HEK293T (cell line): ENCODE results near the gene ISX.

ENCODE experiments used
- CTCF ChIA-PET: fragments of 350-600 bp; formaldehyde crosslinking; extraction: SDS; loops from one replicate; lab custom pipeline; 2021; ENCODE audit warnings: antibody characterized with exemption, inconsistent platforms; lab: Yijun Ruan, JAX
- POLR2A ChIA-PET: fragments of 350-600 bp; formaldehyde crosslinking; extraction: SDS; loops from one replicate; lab custom pipeline; 2020; ENCODE audit warnings: antibody characterized with exemption, inconsistent platforms; lab: Yijun Ruan, JAX
- DNase-seq: peaks from one replicate; pipeline ENCODE4 v3.0.0; 2012; ENCODE audit warnings: mixed read lengths; ENCODE audit errors: extremely low spot score
- ARNT ChIP-seq: fragments of 450-650 bp; IDR thresholded peaks from 2 replicates; pipeline ENCODE4 v1.6.1; 2017; ENCODE audit warnings: mild to moderate bottlenecking
- BHLHE40 ChIP-seq: fragments of 450-650 bp; IDR thresholded peaks from 2 replicates; pipeline ENCODE4 v1.6.1; 2016; ENCODE audit warnings: mild to moderate bottlenecking, moderate library complexity, borderline replicate concordance
- CTBP1 ChIP-seq: fragments of 450-650 bp; IDR thresholded peaks from 2 replicates; pipeline ENCODE4 v1.6.1; 2016; ENCODE audit warnings: borderline replicate concordance
- ELF4 ChIP-seq: fragments of 450-650 bp; IDR thresholded peaks from 2 replicates; pipeline ENCODE4 v1.6.1; 2017; ENCODE audit warnings: antibody characterized with exemption
- FOXA1 ChIP-seq: fragments of 450-650 bp; IDR thresholded peaks from 2 replicates; pipeline ENCODE4 v1.6.1; 2016; ENCODE audit warnings: mild to moderate bottlenecking
- FOXK2 ChIP-seq: fragments of 450-650 bp; IDR thresholded peaks from 2 replicates; pipeline ENCODE4 v1.6.1; 2016; ENCODE audit warnings: mild to moderate bottlenecking
- FOXM1 ChIP-seq: fragments of 450-650 bp; IDR thresholded peaks from 2 replicates; pipeline ENCODE4 v1.6.1; 2017; ENCODE audit warnings: mild to moderate bottlenecking, borderline replicate concordance
- HDGF ChIP-seq: fragments of 450-650 bp; IDR thresholded peaks from 2 replicates; pipeline ENCODE4 v1.6.1; 2017; ENCODE audit warnings: antibody characterized with exemption, borderline replicate concordance
- L3MBTL2 ChIP-seq: fragments of 450-650 bp; conservative IDR thresholded peaks from 2 replicates; pipeline ENCODE4 v1.6.1; 2016; ENCODE audit warnings: mild to moderate bottlenecking
- LEF1 ChIP-seq: fragments of 450-650 bp; IDR thresholded peaks from 2 replicates; pipeline ENCODE4 v1.6.1; 2017; ENCODE audit warnings: mild to moderate bottlenecking, borderline replicate concordance
- NFRKB ChIP-seq: fragments of 450-650 bp; IDR thresholded peaks from 2 replicates; pipeline ENCODE4 v1.6.1; 2016; ENCODE audit warnings: mild to moderate bottlenecking, moderate library complexity
- PKNOX1 ChIP-seq: fragments of 450-650 bp; IDR thresholded peaks from 2 replicates; pipeline ENCODE4 v1.6.1; 2016
- SP1 ChIP-seq: fragments of 450-650 bp; IDR thresholded peaks from 2 replicates; pipeline ENCODE4 v1.6.1; 2017
- SUZ12 ChIP-seq: fragments of 450-650 bp; IDR thresholded peaks from 2 replicates; pipeline ENCODE4 v1.6.1; 2016; ENCODE audit warnings: mild to moderate bottlenecking
- TARDBP ChIP-seq: fragments of 450-650 bp; IDR thresholded peaks from 2 replicates; pipeline ENCODE4 v1.6.1; 2016
- ZNF384 ChIP-seq: fragments of 450-650 bp; IDR thresholded peaks from 2 replicates; pipeline ENCODE4 v1.6.1; 2016

Gene ISX

DNA sequence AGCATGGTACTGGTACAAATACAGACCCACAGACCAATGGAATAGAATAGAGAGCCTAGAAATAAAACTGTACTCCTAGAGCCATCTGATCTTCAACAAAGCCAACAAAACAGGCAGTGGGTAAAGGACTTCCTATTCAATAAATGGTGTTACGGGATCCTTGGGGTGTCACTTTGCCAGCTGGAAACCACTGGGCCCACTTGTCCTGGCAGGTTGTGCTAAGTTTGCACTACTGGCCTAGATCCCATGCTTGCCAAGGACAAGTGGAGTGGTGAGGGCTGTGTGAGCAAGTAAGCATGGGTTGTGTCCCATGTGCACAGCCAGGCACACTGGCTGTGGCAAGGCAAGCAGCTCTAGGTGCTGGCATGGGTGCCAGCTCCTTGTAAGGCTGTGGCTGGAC, 8.8 kb upstream of the ISX start:
- no peak for DNase-seq
- ChIA-PET CTCF (no interaction called here), POLR2A (no interaction called here)
- TF ChIP-seq FOXM1: no peak
- TF ChIP-seq SP1: no peak
- TF ChIP-seq PKNOX1: no peak
- no peak for TF ChIP-seq SUZ12
- no peak for TF ChIP-seq ELF4
- no peak for TF ChIP-seq FOXK2
- TF ChIP-seq LEF1: no peak
- no peak for TF ChIP-seq BHLHE40
- TF ChIP-seq TARDBP: no peak
- TF ChIP-seq HDGF: no peak
- no peak for TF ChIP-seq FOXA1
- no peak for TF ChIP-seq CTBP1
- no peak for TF ChIP-seq NFRKB
- no peak for TF ChIP-seq L3MBTL2
- no peak for TF ChIP-seq ARNT
- TF ChIP-seq ZNF384: no peak

GRCh38 chr22:35059632-35060031, 6.3 kb upstream of the ISX start:
- DNase-seq: no peak
- POLR2A ChIA-PET: no interaction called here
- TF ChIP-seq ELF4 (no peak), FOXA1 (no peak), LEF1 (no peak), PKNOX1 (no peak), TARDBP (no peak), ARNT (no peak), L3MBTL2 (no peak), ZNF384 (no peak), FOXK2 (no peak), FOXM1 (no peak), NFRKB (no peak), HDGF (no peak), BHLHE40 (no peak)
- CTCF ChIA-PET: no interaction called here

- CTCF ChIA-PET: no interaction called here
- TF ChIP-seq FOXA1: no peak
- TF ChIP-seq LEF1: no peak
- TF ChIP-seq ARNT: no peak
- no peak for TF ChIP-seq SUZ12
- no peak for TF ChIP-seq TARDBP
- no peak for TF ChIP-seq ZNF384
- TF ChIP-seq L3MBTL2: no peak
- no peak for TF ChIP-seq ELF4
- no peak for TF ChIP-seq SP1
- POLR2A ChIA-PET: no interaction called here
- no peak for DNase-seq
Observed at GRCh38 chr22:35064664-35065063, 1.3 kb upstream of the ISX start.

DNA sequence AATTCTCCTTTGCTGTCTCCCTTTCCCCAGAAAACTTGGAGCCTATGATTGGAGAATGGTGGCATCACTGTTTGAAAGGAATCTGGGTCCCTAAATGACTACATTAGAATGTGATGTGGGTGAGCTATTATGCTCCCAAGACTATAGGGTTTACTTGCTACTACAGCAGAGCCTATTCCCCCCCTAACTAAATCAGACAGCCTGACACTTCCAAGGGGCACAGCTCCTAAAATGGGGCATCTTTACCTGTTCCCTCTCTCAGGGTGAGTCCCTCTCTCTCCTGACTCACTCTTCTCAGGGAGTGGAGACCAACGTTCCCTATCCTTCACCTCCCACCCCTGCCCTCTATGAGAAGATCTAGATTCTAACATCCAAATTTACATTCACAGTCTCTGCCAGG, 775 bp upstream of the ISX start:
- ChIA-PET CTCF (no interaction called here), POLR2A (no interaction called here)
- no peak for DNase-seq
- TF ChIP-seq SP1 (no peak), LEF1 (no peak), NFRKB (no peak), SUZ12 (no peak), ARNT (no peak), FOXA1 (no peak), L3MBTL2 (no peak), BHLHE40 (no peak), TARDBP (no peak), ELF4 (no peak), PKNOX1 (no peak), FOXK2 (no peak), ZNF384 (no peak), FOXM1 (no peak), CTBP1 (no peak)

GRCh38 chr22:35066768-35067167, 810 bp downstream of the ISX start:
- no peak for DNase-seq
- TF ChIP-seq SP1: no peak
- TF ChIP-seq PKNOX1: no peak
- no peak for TF ChIP-seq ARNT
- ChIA-PET POLR2A (no interaction called here), CTCF (no interaction called here)

DNA sequence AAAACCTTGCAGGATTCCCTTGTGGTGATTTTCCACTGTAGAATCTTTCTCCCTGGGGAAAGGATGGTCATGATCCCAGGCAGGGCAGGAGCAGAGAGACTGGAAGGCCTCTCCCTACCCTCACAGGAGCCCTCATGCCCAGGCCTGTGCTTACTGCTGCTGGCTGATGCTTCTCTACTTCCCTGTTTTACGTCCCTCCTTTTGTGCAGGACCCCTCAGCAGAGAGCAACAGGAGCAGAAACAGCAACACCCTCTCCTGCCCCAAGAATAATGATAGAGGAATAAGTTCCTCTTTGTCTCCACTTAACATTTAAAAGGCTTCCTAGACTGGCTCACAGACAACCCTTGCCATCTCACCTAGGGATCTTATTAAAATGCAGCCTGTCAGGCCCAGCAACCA, 3.6 kb downstream of the ISX start:
- TF ChIP-seq ZNF384: no peak
- no peak for TF ChIP-seq HDGF
- TF ChIP-seq SUZ12: no peak
- TF ChIP-seq SP1: no peak
- no peak for TF ChIP-seq LEF1
- TF ChIP-seq ARNT: no peak
- TF ChIP-seq FOXA1: no peak
- no peak for TF ChIP-seq PKNOX1
- TF ChIP-seq FOXK2: no peak
- TF ChIP-seq TARDBP: no peak
- no peak for TF ChIP-seq BHLHE40
- TF ChIP-seq FOXM1: no peak
- no peak for TF ChIP-seq CTBP1
- no peak for TF ChIP-seq NFRKB
- TF ChIP-seq ELF4: no peak
- TF ChIP-seq L3MBTL2: no peak
- ChIA-PET POLR2A (no interaction called here), CTCF (no interaction called here)
- no peak for DNase-seq
